ENCODE data around the gene ZNF324B. TPM values are rescaled to one million over a fixed set of nuclear protein-coding genes. Genes with fewer than 3 reads are reported as not detected.

The ZNF324B gene
- total and polyA plus RNA-seq, 10 of the 15 experiments (the other 5 are each of a cell fraction or from before 2014, with no cell fraction given): 0.11 to 12.8 (median 4.0) TPM

- ChIA-PET CTCF (no interaction called here), POLR2A (no interaction called here), RAD21 (ENCODE audit: unreplicated experiment) (no interaction called here), SMC1A (ENCODE audit: uncharacterized antibody, unreplicated experiment) (no interaction called here)
- Histone ChIP-seq H4K20me1 (ENCODE audit: control insufficient read depth, insufficient read depth) (no peaks in the 10 kb centered on the region), H3K9ac (ENCODE audit: control insufficient read depth, insufficient read depth, low read length) (no peak overlapping the region), H3K4me3 (no peak overlapping the region), H3K79me2 (ENCODE audit: control insufficient read depth, insufficient read depth, low read length) (no peaks in the 10 kb centered on the region), H3K4me2 (ENCODE audit: control insufficient read depth, insufficient read depth) (no peak overlapping the region), H3K27ac (ENCODE audit: control insufficient read depth, insufficient read depth) (no peak overlapping the region), H3K36me3 (ENCODE audit: control insufficient read depth in 2 of 2, insufficient read depth in 2 of 2, low read length in 1 of 2) (no peaks in the 10 kb centered on the region), H3K27me3 (replicated peaks in 1 of 2; ENCODE audit: control insufficient read depth in 2 of 2, insufficient read depth in 2 of 2, low read length in 1 of 2) (no peaks in the 10 kb centered on the region), H3K9me3 (replicated peaks; ENCODE audit: control insufficient read depth, insufficient read depth, low read length) (peaks cover 29% of the 10 kb centered on the region), H2AFZ (ENCODE audit: control insufficient read depth, low read depth, low read length) (no peak overlapping the region), H3K4me1 (ENCODE audit: control insufficient read depth, insufficient read depth, low read length) (no peaks in the 10 kb centered on the region)
- 56% methylated on average over 1 of the region's 1 CpG for WGBS (ENCODE audit: insufficient coverage, insufficient replicate concordance, low lambda C conversion rate, missing lambda C conversion rate)
- TF ChIP-seq CBX5 (IDR thresholded peaks at IDR 0.05; ENCODE audit: low read depth) (no peak), EP300 (IDR thresholded peaks at IDR 0.05; ENCODE audit: borderline replicate concordance in 1 of 2, control insufficient read depth in 1 of 2, low read depth in 2 of 2, low read length in 2 of 2) (no peak), NBN (IDR thresholded peaks at IDR 0.05) (no peak), PKNOX1 (IDR thresholded peaks at IDR 0.05) (no peak), ZBTB4 (CRISPR knock-in tag; IDR thresholded peaks at IDR 0.05) (no peak), MTA2 (IDR thresholded peaks at IDR 0.05; ENCODE audit: low read depth) (no peak), NR2F1 (conservative IDR thresholded peaks at IDR 0.05) (no peak), NFYB (IDR thresholded peaks at IDR 0.05; ENCODE audit: insufficient read depth, low read depth, low read length) (no peak), EGR1 (IDR thresholded peaks at IDR 0.05; ENCODE audit: borderline replicate concordance in 1 of 2, low read depth in 2 of 2, low read length in 2 of 2) (no peak), YBX1 (IDR thresholded peaks at IDR 0.05) (no peak), ZNF274 (IDR thresholded peaks at IDR 0.05; ENCODE audit: insufficient read depth, insufficient read length) (no peak)
- in situ Hi-C loops (cut with MboI): no loop called here
- no peak for FAIRE-seq
- DNase-seq (ENCODE audit: low read depth, low spot score): no peak
- intact Hi-C loops (cut with micrococcal nuclease; ENCODE audit: unreplicated experiment): no loop called here
- no TSS peak for BruUV-seq (replicated peaks)
- no peak for ATAC-seq
Measured at GRCh38 chr19:58428617-58429016, 22.8 kb upstream of the ZNF324B start.
